ENCODE measurements around the gene EIF4G3. TPM values are rescaled to one million over a fixed set of nuclear protein-coding genes. Genes with fewer than 3 reads are reported as not detected.
"Not testable (repeated sequence)": the region's sequence is repeated elsewhere in the genome, so short reads cannot be mapped to it uniquely, and the experiment has no call there.

The EIF4G3 gene
- polyA plus RNA-seq, 1 of the 3 experiments (the other 2 are of a cell fraction) = 32.0 TPM

GRCh38 chr1:21097729-21098128 lies 79.0 kb downstream of the EIF4G3 start:
- Histone ChIP-seq H3K27ac (ENCODE audit: low read depth in 2 of 2, low read length in 1 of 2) (no peak overlapping the region), H4K20me1 (ENCODE audit: insufficient read depth) (no peaks in the 10 kb centered on the region), H3K9me2 (no peaks in the 10 kb centered on the region; the same call in 1 of the 2 replicates), H2AFZ (ENCODE audit: low read depth) (no peak overlapping the region), H3K4me2 (no peak overlapping the region), H3K36me3 (replicated peaks in 1 of 2; ENCODE audit: control insufficient read depth in 1 of 2, insufficient read depth in 2 of 2, low read length in 1 of 2) (peaks cover 0 to 13% of the 10 kb centered on the region in 2 experiments), H3K4me3 (ENCODE audit: low read depth in 2 of 2, low read length in 1 of 2) (no peak overlapping the region), H3K27me3 (ENCODE audit: insufficient read depth) (no peaks in the 10 kb centered on the region), H3K9me3 (no peaks in the 10 kb centered on the region), H3K79me2 (ENCODE audit: insufficient read depth) (peaks cover 72% of the 10 kb centered on the region), H3K4me1 (ENCODE audit: control insufficient read depth in 1 of 2, insufficient read depth in 2 of 2, low read depth in 1 of 2, low read length in 1 of 2) (no peaks in the 10 kb centered on the region; a peak in 1 of 4 replicates), H3F3A (replicated peaks; ENCODE audit: insufficient read depth) (peaks cover 8% of the 10 kb centered on the region), H3K9ac (no peak overlapping the region)
- CTCF ChIA-PET = no interaction called here
- DNase-seq = no peak
- TF ChIP-seq IRF3 (IDR thresholded peaks at IDR 0.05; ENCODE audit: low read depth, low read length) (no peak), TEAD4 (IDR thresholded peaks at IDR 0.05; ENCODE audit: borderline replicate concordance, insufficient read depth) (no peak), EP300 (IDR thresholded peaks at IDR 0.05; ENCODE audit: borderline replicate concordance in 1 of 2, low read depth in 1 of 2, low read length in 1 of 2) (no peak), TAF1 (IDR thresholded peaks at IDR 0.05; ENCODE audit: borderline replicate concordance, low read depth, low read length) (no peak), RFX5 (IDR thresholded peaks at IDR 0.05; ENCODE audit: low read length) (no peak), NRF1 (IDR thresholded peaks at IDR 0.05; ENCODE audit: low read depth, low read length) (no peak)
- POLR2A ChIA-PET = no interaction called here
- WGBS (ENCODE audit: low lambda C conversion rate) = 96% methylated on average over 1 of the region's 1 CpG

GRCh38 chr1:21095976-21096375 lies 80.7 kb downstream of the EIF4G3 start:
- Histone ChIP-seq H3K4me2 (no peak overlapping the region), H3K36me3 (replicated peaks in 1 of 2; ENCODE audit: control insufficient read depth in 1 of 2, insufficient read depth in 2 of 2, low read length in 1 of 2) (peaks cover 0 to 16% of the 10 kb centered on the region in 2 experiments), H2AFZ (ENCODE audit: low read depth) (no peak overlapping the region), H3K79me2 (ENCODE audit: insufficient read depth) (peaks cover 78% of the 10 kb centered on the region), H4K20me1 (ENCODE audit: insufficient read depth) (no peaks in the 10 kb centered on the region), H3K4me1 (ENCODE audit: control insufficient read depth in 1 of 2, insufficient read depth in 2 of 2, low read depth in 1 of 2, low read length in 1 of 2) (no peaks in the 10 kb centered on the region; a peak in 1 of 4 replicates), H3K9me3 (no peaks in the 10 kb centered on the region), H3K27me3 (ENCODE audit: insufficient read depth) (no peaks in the 10 kb centered on the region), H3K4me3 (ENCODE audit: low read depth in 2 of 2, low read length in 1 of 2) (no peak overlapping the region), H3K27ac (ENCODE audit: low read depth in 2 of 2, low read length in 1 of 2) (no peak overlapping the region), H3K9ac (no peak overlapping the region), H3F3A (replicated peaks; ENCODE audit: insufficient read depth) (peaks cover 10% of the 10 kb centered on the region), H3K9me2 (no peaks in the 10 kb centered on the region; the same call in 1 of the 2 replicates)
- TF ChIP-seq IRF3 (IDR thresholded peaks at IDR 0.05; ENCODE audit: low read depth, low read length) = no peak
- no peak for TF ChIP-seq MAX (IDR thresholded peaks at IDR 0.05; ENCODE audit: low read depth)
- no peak for TF ChIP-seq CHD2 (IDR thresholded peaks at IDR 0.05; ENCODE audit: low read length, partially characterized antibody)
- no peak for TF ChIP-seq GATA2 (CRISPR knock-in tag; IDR thresholded peaks at IDR 0.05)
- no peak for TF ChIP-seq GABPA (IDR thresholded peaks at IDR 0.05; ENCODE audit: low read depth)
- TF ChIP-seq ELF1 (IDR thresholded peaks at IDR 0.05) = no peak
- ChIA-PET POLR2A (no interaction called here), CTCF (no interaction called here)
- DNase-seq = no peak

- H2AFZ ChIP-seq (ENCODE audit: low read depth); H3K4me1 ChIP-seq (ENCODE audit: control insufficient read depth in 1 of 2, insufficient read depth in 2 of 2, low read depth in 1 of 2, low read length in 1 of 2); CTCF ChIA-PET; H3K9ac ChIP-seq; H3K27ac ChIP-seq (ENCODE audit: low read depth in 2 of 2, low read length in 1 of 2); POLR2A ChIA-PET; DNase-seq; H3K4me2 ChIP-seq; H3K36me3 ChIP-seq (replicated peaks in 1 of 2; ENCODE audit: control insufficient read depth in 1 of 2, insufficient read depth in 2 of 2, low read length in 1 of 2); H3K27me3 ChIP-seq (ENCODE audit: insufficient read depth); H3K9me2 ChIP-seq; H3K4me3 ChIP-seq (ENCODE audit: low read depth in 2 of 2, low read length in 1 of 2); H4K20me1 ChIP-seq (ENCODE audit: insufficient read depth); H3K9me3 ChIP-seq: not testable (repeated sequence)
- Histone ChIP-seq H3F3A (replicated peaks; ENCODE audit: insufficient read depth) (peaks cover 17% of the 10 kb centered on the region), H3K79me2 (ENCODE audit: insufficient read depth) (peaks cover 76% of the 10 kb centered on the region)
- 93% methylated on average over 9 of the region's 9 CpGs for WGBS (ENCODE audit: low lambda C conversion rate)
These were observed 82.4 kb downstream of the EIF4G3 start for GRCh38 chr1:21094282-21094681.

GRCh38 chr1:21093271-21093958 lies 83.3 kb downstream of the EIF4G3 start:
- DNase-seq; CTCF ChIA-PET; H3K4me3 ChIP-seq (ENCODE audit: low read depth in 2 of 2, low read length in 1 of 2); H2AFZ ChIP-seq (ENCODE audit: low read depth); H3K4me1 ChIP-seq (ENCODE audit: control insufficient read depth in 1 of 2, insufficient read depth in 2 of 2, low read depth in 1 of 2, low read length in 1 of 2); POLR2A ChIA-PET; H3K36me3 ChIP-seq (replicated peaks in 1 of 2; ENCODE audit: control insufficient read depth in 1 of 2, insufficient read depth in 2 of 2, low read length in 1 of 2); H3K27ac ChIP-seq (ENCODE audit: low read depth in 2 of 2, low read length in 1 of 2); H3K9me3 ChIP-seq; H3K9ac ChIP-seq; H4K20me1 ChIP-seq (ENCODE audit: insufficient read depth); H3K9me2 ChIP-seq; H3K27me3 ChIP-seq (ENCODE audit: insufficient read depth); H3K4me2 ChIP-seq: not testable (repeated sequence)
- WGBS (ENCODE audit: low lambda C conversion rate) = 88% methylated on average over 2 of the region's 2 CpGs
- Histone ChIP-seq H3F3A (replicated peaks; ENCODE audit: insufficient read depth) (peaks cover 20% of the 10 kb centered on the region), H3K79me2 (ENCODE audit: insufficient read depth) (peaks cover 75% of the 10 kb centered on the region)
